MCF 10A (cell line): ENCODE data around the gene EBP. TPM values are rescaled to one million over a fixed set of nuclear protein-coding genes. Genes with fewer than 3 reads are reported as not detected.

Experiments used
- BruUV-seq: library from RNA; stranded (reverse); fragments of 400-500 nt; replicated peaks from 2 replicates; lab custom pipeline; 2021; lab: Mats Ljungman, UMichigan
- CTCF ChIA-PET: fragments of 300-600 bp; sonication (Branson Sonifier 250); formaldehyde crosslinking; extraction: SDS; loops from one replicate; lab custom pipeline; 2021; ENCODE audit warnings: antibody characterized with exemption, inconsistent platforms; lab: Yijun Ruan, JAX
- POLR2A ChIA-PET: fragments of 300-600, 350-650 bp; sonication (Branson Sonifier 250); formaldehyde crosslinking; extraction: SDS; loops from one replicate; lab custom pipeline; 2020; ENCODE audit warnings: antibody characterized with exemption, inconsistent platforms; lab: Yijun Ruan, JAX
- DNase-seq: peaks from one replicate; pipeline ENCODE4 v3.0.0-alpha.2; 2018; ENCODE audit not compliant: unreplicated experiment
- H3K27ac Mint-ChIP-seq: one replicate; pipeline ENCODE4 v1.8.0; 2022; ENCODE audit warnings: mild to moderate bottlenecking, low read depth, mixed read lengths; ENCODE audit not compliant: unreplicated experiment
- H3K27me3 Mint-ChIP-seq: one replicate; pipeline ENCODE4 v1.8.0; 2022; ENCODE audit warnings: mixed read lengths; ENCODE audit not compliant: insufficient read depth, unreplicated experiment
- H3K36me3 Mint-ChIP-seq: one replicate; pipeline ENCODE4 v1.8.0; 2022; ENCODE audit warnings: mild to moderate bottlenecking, moderate library complexity, mixed read lengths; ENCODE audit not compliant: insufficient read depth, unreplicated experiment
- H3K4me1 Mint-ChIP-seq: one replicate; pipeline ENCODE4 v1.8.0; 2022; ENCODE audit warnings: mixed read lengths; ENCODE audit not compliant: insufficient read depth, unreplicated experiment
- H3K4me3 Mint-ChIP-seq: one replicate; pipeline ENCODE4 v1.8.0; 2022; ENCODE audit warnings: mild to moderate bottlenecking, moderate library complexity, mixed read lengths; ENCODE audit not compliant: unreplicated experiment
- H3K9me3 Mint-ChIP-seq: one replicate; pipeline ENCODE4 v1.8.0; 2022; ENCODE audit warnings: mixed read lengths; ENCODE audit not compliant: unreplicated experiment
- intact Hi-C: fragments of 100-400 bp; cut with micrococcal nuclease; formaldehyde crosslinking; loops from 2 replicates; pipeline ENCODE4 v1.14.1; 2022
- total RNA-seq: library from RNA; stranded (reverse); gene quantifications from 2 replicates; pipeline ENCODE4 v1.2.3, GENCODE V29; 2022
- TF ChIP-seq, protein P1 (sequence below): fragments of 200-600 bp; IDR thresholded peaks from one replicate; pipeline ENCODE4 v1.8.0; 2022; ENCODE audit warnings: antibody characterized with exemption, mild to moderate bottlenecking; ENCODE audit not compliant: unreplicated experiment

Gene EBP
- total RNA-seq, 1 experiment from 2014 or later: 102 TPM

DNA sequence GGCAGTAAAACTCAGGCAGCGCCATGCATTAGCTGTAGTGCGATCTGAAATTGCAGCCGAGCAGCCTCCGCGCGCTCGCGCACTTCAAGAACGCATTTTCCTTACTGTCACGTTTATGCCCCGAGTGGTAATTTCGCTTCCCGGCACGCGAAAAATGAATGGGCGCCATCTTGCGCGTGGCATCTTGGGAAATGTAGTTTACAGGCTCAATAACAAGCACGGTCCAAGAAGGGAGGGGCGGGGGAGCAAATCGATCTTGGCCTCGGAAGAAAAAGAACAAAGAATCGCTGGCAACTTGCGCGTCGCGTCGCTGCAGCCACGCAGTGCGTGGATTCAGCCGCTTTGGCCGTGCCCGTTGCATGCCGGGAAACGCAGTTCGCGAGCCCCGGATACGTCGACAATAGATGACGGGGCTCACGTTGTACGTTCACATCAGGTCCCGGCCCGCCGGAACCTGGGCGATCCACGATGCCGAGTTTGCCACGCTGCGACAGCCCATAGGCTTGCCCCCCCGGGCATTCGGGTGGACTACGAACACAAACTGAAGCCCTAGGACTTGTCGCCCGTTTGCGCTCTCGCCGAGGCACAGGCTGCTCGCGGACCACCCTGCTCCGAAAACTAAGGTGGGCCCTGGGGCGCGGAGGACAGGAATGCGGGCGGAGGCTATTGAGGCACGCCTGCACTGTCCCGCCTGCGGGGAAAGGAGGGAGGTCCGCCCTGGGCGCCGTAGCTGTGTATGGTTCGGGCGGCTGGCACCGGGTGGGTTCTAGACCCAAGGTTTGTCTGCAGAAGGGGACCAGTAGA lies 45.6 kb upstream of the EBP start, which contains the start of gene FTSJ1:
Gene FTSJ1, plus strand, starts transcription at position 426 of the 804 bp plus-strand sequence. CDS start 1,849 bp downstream, outside the sequence.
- intact Hi-C loops: loop anchor here (1.0 to 5.0 kb wide), 2 partner anchors 35 to 116 kb away; no protein-coding TSS in a partner anchor
- Mint-ChIP-seq H3K27me3 (no peaks in the 10 kb centered on the region), H3K4me1 (peaks cover 17% of the 10 kb centered on the region), H3K4me3 (peak within 1 kb of the TSS; percentile 70), H3K9me3 (peaks cover 7% of the 10 kb centered on the region), H3K27ac (peak within 1 kb of the TSS; percentile 21), H3K36me3 (peaks cover 34% of the 10 kb centered on the region)
- DNase-seq: peak; percentile 73
- TF ChIP-seq, protein P1, sequence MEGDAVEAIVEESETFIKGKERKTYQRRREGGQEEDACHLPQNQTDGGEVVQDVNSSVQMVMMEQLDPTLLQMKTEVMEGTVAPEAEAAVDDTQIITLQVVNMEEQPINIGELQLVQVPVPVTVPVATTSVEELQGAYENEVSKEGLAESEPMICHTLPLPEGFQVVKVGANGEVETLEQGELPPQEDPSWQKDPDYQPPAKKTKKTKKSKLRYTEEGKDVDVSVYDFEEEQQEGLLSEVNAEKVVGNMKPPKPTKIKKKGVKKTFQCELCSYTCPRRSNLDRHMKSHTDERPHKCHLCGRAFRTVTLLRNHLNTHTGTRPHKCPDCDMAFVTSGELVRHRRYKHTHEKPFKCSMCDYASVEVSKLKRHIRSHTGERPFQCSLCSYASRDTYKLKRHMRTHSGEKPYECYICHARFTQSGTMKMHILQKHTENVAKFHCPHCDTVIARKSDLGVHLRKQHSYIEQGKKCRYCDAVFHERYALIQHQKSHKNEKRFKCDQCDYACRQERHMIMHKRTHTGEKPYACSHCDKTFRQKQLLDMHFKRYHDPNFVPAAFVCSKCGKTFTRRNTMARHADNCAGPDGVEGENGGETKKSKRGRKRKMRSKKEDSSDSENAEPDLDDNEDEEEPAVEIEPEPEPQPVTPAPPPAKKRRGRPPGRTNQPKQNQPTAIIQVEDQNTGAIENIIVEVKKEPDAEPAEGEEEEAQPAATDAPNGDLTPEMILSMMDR: no peak
- TSS peak; percentile 80 for BruUV-seq
- POLR2A ChIA-PET: interaction anchor here (0.7 to 4.7 kb wide), 9 partner anchors 11 to 99 kb away, joined by 3 to 22 read pairs (median 5); partner anchors contain the start of genes PORCN, RBM3 and TBC1D25
- CTCF ChIA-PET: interaction anchor here (0.7 to 1.8 kb wide), 3 partner anchors 8 to 393 kb away, joined by 3 to 7 read pairs (median 4); no protein-coding TSS in a partner anchor

DNA sequence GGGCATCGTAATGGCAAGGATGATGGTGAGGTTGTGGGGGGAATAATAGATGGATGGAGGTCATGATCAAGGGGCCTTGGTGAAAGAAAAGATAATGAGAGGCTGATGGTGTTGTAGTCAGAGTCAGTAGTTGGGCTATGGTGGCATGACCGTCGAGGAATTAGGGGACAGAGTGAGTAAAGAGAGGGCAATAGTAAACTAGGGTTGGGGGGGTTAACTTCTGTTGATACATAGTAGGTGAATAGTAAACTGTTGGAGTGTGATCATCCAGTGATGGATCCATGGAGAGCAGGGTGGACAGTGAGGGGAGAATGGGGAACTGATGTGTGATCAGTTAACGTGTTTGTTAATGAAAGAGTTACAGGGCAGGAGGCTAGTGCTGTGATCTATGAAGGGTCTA lies 44.7 kb upstream of the EBP start:
- no peak for DNase-seq
- Mint-ChIP-seq H3K27me3 (no peaks in the 10 kb centered on the region), H3K9me3 (peaks cover 7% of the 10 kb centered on the region), H3K4me1 (peaks cover 13% of the 10 kb centered on the region), H3K27ac (peak overlapping the region; percentile 21), H3K4me3 (peak overlapping the region; percentile 70), H3K36me3 (peaks cover 39% of the 10 kb centered on the region)
- CTCF ChIA-PET: interaction anchor here (1.0 kb wide), 1 partner anchor 9 kb away, joined by 4 read pairs; no protein-coding TSS in a partner anchor
- TF ChIP-seq, protein P1: no peak
- intact Hi-C loops: loop anchor here (1.0 to 5.0 kb wide), 2 partner anchors 34 to 115 kb away; no protein-coding TSS in a partner anchor
- POLR2A ChIA-PET: interaction anchor here (0.8 to 4.7 kb wide), 4 partner anchors 10 to 32 kb away, joined by 3 to 22 read pairs (median 4); partner anchors contain the start of gene PORCN
- BruUV-seq: no TSS peak

DNA sequence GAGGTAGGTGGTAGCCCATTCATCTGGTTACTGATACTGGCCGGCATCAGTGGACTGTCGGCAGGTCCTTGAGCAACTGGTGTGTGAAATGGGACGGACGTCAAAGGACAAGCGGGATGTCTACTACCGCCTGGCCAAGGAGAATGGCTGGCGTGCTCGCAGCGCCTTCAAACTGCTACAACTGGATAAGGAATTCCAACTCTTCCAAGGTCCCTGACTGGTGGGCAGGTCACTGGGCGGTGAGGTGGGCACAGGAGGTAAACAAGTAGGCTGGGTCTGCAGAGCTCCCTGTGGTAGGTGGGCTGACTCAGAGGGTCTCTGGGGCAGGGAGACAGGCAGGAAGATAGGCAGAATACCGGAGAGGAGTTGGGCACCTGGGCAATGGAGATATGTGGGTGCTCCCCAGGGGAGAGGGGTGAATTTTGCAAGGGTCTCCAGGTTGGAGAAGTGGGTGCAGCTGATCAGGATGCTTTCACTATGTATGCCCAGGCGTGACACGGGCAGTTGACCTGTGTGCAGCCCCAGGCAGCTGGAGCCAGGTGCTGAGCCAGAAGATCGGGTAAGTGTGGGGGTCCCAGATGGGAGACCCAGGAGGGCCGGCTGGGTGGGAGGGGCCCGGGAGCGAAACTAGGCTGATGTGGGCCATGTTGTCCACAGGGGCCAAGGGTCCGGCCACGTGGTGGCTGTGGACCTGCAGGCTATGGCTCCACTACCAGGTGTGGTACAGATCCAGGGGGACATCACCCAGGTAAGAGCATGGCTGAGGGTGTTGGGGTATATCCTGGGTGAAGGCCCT lies 43.5 kb upstream of the EBP start:
- H3K9me3 Mint-ChIP-seq: peaks cover 7% of the 10 kb centered on the region
- CTCF ChIA-PET: no interaction called here
- H3K4me3 Mint-ChIP-seq: peak overlapping the region; percentile 70
- DNase-seq: no peak
- POLR2A ChIA-PET: interaction anchor here (4.7 kb wide), 1 partner anchor 12 kb away, joined by 22 read pairs; no protein-coding TSS in a partner anchor
- peaks cover 46% of the 10 kb centered on the region for H3K36me3 Mint-ChIP-seq
- TF ChIP-seq, protein P1: no peak
- no peaks in the 10 kb centered on the region for H3K27me3 Mint-ChIP-seq
- BruUV-seq: no TSS peak
- intact Hi-C loops: loop anchor here (5.0 kb wide), 1 partner anchor 114 kb away; no protein-coding TSS in a partner anchor
- peaks cover 13% of the 10 kb centered on the region for H3K4me1 Mint-ChIP-seq
- H3K27ac Mint-ChIP-seq: no peak overlapping the region
